GM12891 (cell line): ENCODE data around the gene PYGL.

Experiments used
- PAX5 ChIP-seq: IDR thresholded peaks from 2 replicates; pipeline ENCODE4 v1.6.1; 2011; ENCODE audit warnings: low read length, moderate library complexity, mild to moderate bottlenecking; ENCODE audit not compliant: insufficient read depth, severe bottlenecking
- POLR2A ChIP-seq: IDR thresholded peaks from 2 replicates; pipeline ENCODE4 v1.6.1; 2011; ENCODE audit warnings: low read depth, low read length, control low read depth
- POLR2AphosphoS5 ChIP-seq: IDR thresholded peaks from 2 replicates; pipeline ENCODE4 v1.6.1; 2011; ENCODE audit warnings: low read depth, low read length, control low read depth
- POU2F2 ChIP-seq: IDR thresholded peaks from 2 replicates; pipeline ENCODE4 v1.6.1; 2011; ENCODE audit warnings: low read depth, mild to moderate bottlenecking, control low read depth, low read length, moderate library complexity
- SPI1 ChIP-seq: IDR thresholded peaks from 2 replicates; pipeline ENCODE4 v1.6.1; 2011; ENCODE audit warnings: low read depth, low read length, control low read depth
- TAF1 ChIP-seq: IDR thresholded peaks from 2 replicates; pipeline ENCODE4 v1.6.1; 2011; ENCODE audit warnings: low read depth, low read length, control low read depth

GRCh38 chr14:50978529-50978871 is 34.2 kb upstream of the PYGL start:
- TF ChIP-seq POLR2A, result no peak
- no peak for TF ChIP-seq POLR2AphosphoS5
- no peak for TF ChIP-seq TAF1
- TF ChIP-seq SPI1, result no peak
- no peak for TF ChIP-seq PAX5
- no peak for TF ChIP-seq POU2F2
